CD4-positive, alpha-beta T cell (primary cell): Measurements from ENCODE around the gene ZNF558. TPM values are rescaled to one million over a fixed set of nuclear protein-coding genes. Genes with fewer than 3 reads are reported as not detected.

Source experiments
- ATAC-seq: fragments of 200-7000 bp; cut with Tn5 transposase; one replicate; pipeline ENCODE4 v1.10.0; 2022; ENCODE audit warnings: mild to moderate bottlenecking; ENCODE audit not compliant: poor library complexity
- CTCF ChIA-PET: fragments of 350-600 bp; sonication (Branson Sonifier 250); formaldehyde crosslinking; loops from one replicate; lab custom pipeline; 2021; ENCODE audit warnings: antibody characterized with exemption, inconsistent platforms; lab: Charles Lee
- POLR2A ChIA-PET: fragments of 350-600 bp; sonication (Branson Sonifier 250); formaldehyde crosslinking; loops from one replicate; lab custom pipeline; 2021; ENCODE audit warnings: antibody characterized with exemption, inconsistent platforms; lab: Charles Lee
- DNase-seq, 14 experiments: peaks; one replicate each; pipeline ENCODE4 v3.0.0-alpha.2; 2013 to 2020; ENCODE audit warnings: mixed read lengths in 2 of 14
- H3K27ac ChIP-seq, 2 donors: one replicate each; pipeline versions ENCODE4 v1.5.1 to v1.7.0; 2013; ENCODE audit warnings: low read length in 2 of 2, low read depth in 1 of 2, mild to moderate bottlenecking in 1 of 2
- H3K27me3 ChIP-seq, 2 experiments: 1 replicate in 1 of 2; 2 replicates in 1 of 2; pipeline versions ENCODE4 v1.6.1 to v1.7.0; 2013; ENCODE audit warnings: low read length in 2 of 2, control low read depth in 1 of 2, mild to moderate bottlenecking in 1 of 2, moderate library complexity in 1 of 2; ENCODE audit not compliant: insufficient read depth in 2 of 2, control insufficient read depth in 1 of 2
- H3K36me3 ChIP-seq: one replicate; pipeline ENCODE4 v1.6.1; 2013; ENCODE audit warnings: low read length, control low read depth; ENCODE audit not compliant: insufficient read depth
- H3K4me1 ChIP-seq: one replicate; pipeline ENCODE4 v1.6.1; 2013; ENCODE audit warnings: low read length, control low read depth; ENCODE audit not compliant: insufficient read depth
- H3K4me3 ChIP-seq: one replicate; pipeline ENCODE4 v1.5.1; 2013; ENCODE audit warnings: mild to moderate bottlenecking, low read length, moderate library complexity
- H3K9me3 ChIP-seq, 2 experiments: 1 replicate in 1 of 2; 2 replicates in 1 of 2; pipeline versions ENCODE4 v1.6.1 to v1.7.0; 2013; ENCODE audit warnings: low read length in 2 of 2, mild to moderate bottlenecking in 2 of 2, control low read depth in 1 of 2, moderate library complexity in 1 of 2; ENCODE audit not compliant: control insufficient read depth in 1 of 2, insufficient read depth in 1 of 2
- H3K27ac Mint-ChIP-seq: one replicate; pipeline ENCODE4 v1.8.0; 2020; ENCODE audit warnings: mixed read lengths
- H3K27me3 Mint-ChIP-seq: one replicate; pipeline ENCODE4 v1.8.0; 2021; ENCODE audit warnings: mixed read lengths
- H3K36me3 Mint-ChIP-seq: one replicate; pipeline ENCODE4 v1.8.0; 2021; ENCODE audit warnings: low read depth, mixed read lengths
- H3K4me1 Mint-ChIP-seq: one replicate; pipeline ENCODE4 v1.8.0; 2021; ENCODE audit warnings: low read depth, mixed read lengths
- H3K4me3 Mint-ChIP-seq: one replicate; pipeline ENCODE4 v1.8.0; 2020; ENCODE audit warnings: mild to moderate bottlenecking, mixed read lengths
- H3K9me3 Mint-ChIP-seq: one replicate; pipeline ENCODE4 v1.8.0; 2020; ENCODE audit warnings: mixed read lengths
- CTCF ChIP-seq: fragments of 200-600 bp; IDR thresholded peaks from one replicate; pipeline ENCODE4 v1.8.0; 2022; ENCODE audit warnings: antibody characterized with exemption, mild to moderate bottlenecking
- intact Hi-C, 2 experiments: fragments of 100-400 bp; cut with DNase I in 1 of 2; cut with micrococcal nuclease in 1 of 2; formaldehyde crosslinking; loops; one replicate each; pipeline versions ENCODE4 v1.15.1 to v1.9.0; 2023 to 2025; cut with DNase I, micrococcal nuclease
- total RNA-seq, 174 experiments: library from RNA in 2 of 174; stranded (reverse) in 2 of 174; gene quantifications; one replicate each; pipeline ENCODE4 v1.2.3 and lab custom pipeline; 2021 to 2026

Gene ZNF558
- total RNA-seq, 2 experiments from 2014 or later = 22.2 to 23.3 TPM

DNA sequence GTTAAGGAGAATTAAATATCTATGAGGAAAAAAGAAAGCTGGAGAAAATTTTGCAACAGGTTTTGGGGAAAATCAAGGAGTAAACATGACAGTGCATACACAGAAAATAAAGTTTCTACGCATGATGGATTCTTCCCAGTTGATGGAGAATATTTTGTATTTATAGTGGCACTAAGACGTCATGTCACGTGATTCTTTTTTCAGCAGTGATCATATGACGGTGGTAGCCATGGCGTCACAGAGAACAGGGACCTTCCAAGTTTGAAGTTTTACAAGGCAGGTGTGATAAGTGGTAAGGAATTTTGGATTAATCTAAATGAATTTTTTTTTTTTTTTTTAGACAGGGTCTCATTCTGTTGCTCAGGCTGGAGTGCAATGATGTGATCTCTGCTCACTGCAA lies 8.6 kb upstream of the ZNF558 start:
- TF ChIP-seq CTCF = no peak
- no peaks in the 10 kb centered on the region for H3K4me1 Mint-ChIP-seq
- ATAC-seq = no peak
- ChIA-PET POLR2A (no interaction called here), CTCF (no interaction called here)
- Histone ChIP-seq H3K4me3 (no peak overlapping the region), H3K9me3 (no peaks in the 10 kb centered on the region), H3K4me1 (no peaks in the 10 kb centered on the region), H3K36me3 (no peaks in the 10 kb centered on the region), H3K27me3 (peaks cover 0 to 2% of the 10 kb centered on the region in 2 experiments), H3K27ac (no peak overlapping the region)
- no peaks in the 10 kb centered on the region for H3K9me3 Mint-ChIP-seq
- H3K4me3 Mint-ChIP-seq = no peak overlapping the region
- no peak for DNase-seq
- H3K36me3 Mint-ChIP-seq = no peaks in the 10 kb centered on the region
- H3K27me3 Mint-ChIP-seq = peaks cover 32% of the 10 kb centered on the region
- H3K27ac Mint-ChIP-seq = no peak overlapping the region
- intact Hi-C loops = no loop called here

DNA sequence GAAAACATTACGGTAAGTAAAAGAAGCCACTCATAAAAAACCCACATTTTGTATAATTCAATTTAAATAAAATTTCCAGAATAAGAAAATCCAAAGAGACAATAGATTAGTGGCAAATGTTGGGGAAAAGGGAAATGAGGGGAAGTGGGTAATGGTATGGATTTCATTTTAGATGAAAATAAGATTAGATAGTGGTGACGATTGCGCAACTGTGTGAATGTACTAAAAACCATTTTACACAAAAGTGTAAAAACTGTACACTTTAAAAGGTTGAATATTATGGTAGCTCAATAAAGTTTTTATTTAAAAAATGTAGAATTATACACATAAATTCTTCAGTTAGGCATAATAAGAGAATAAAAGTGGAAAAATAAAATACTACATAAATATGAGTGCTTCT lies 3.8 kb upstream of the ZNF558 start:
- no peak overlapping the region for H3K27ac Mint-ChIP-seq
- no peaks in the 10 kb centered on the region for H3K9me3 Mint-ChIP-seq
- peaks cover 21% of the 10 kb centered on the region for H3K4me1 Mint-ChIP-seq
- DNase-seq = no peak
- Histone ChIP-seq H3K27ac (no peak overlapping the region), H3K36me3 (no peaks in the 10 kb centered on the region), H3K4me3 (no peak overlapping the region), H3K9me3 (peaks cover 0 to 4% of the 10 kb centered on the region in 2 experiments), H3K27me3 (peaks cover 0 to 2% of the 10 kb centered on the region in 2 experiments), H3K4me1 (peaks cover 15% of the 10 kb centered on the region)
- ChIA-PET CTCF (no interaction called here), POLR2A (no interaction called here)
- H3K36me3 Mint-ChIP-seq = peaks cover 13% of the 10 kb centered on the region
- no peak for TF ChIP-seq CTCF
- intact Hi-C loops = loop anchor here in 1 of 2 experiments (10.0 kb wide), 5 partner anchors 309 to 959 kb away; partner anchors contain the start of genes ZNF266, ZNF317 and ZNF562
- H3K4me3 Mint-ChIP-seq = no peak overlapping the region
- peaks cover 15% of the 10 kb centered on the region for H3K27me3 Mint-ChIP-seq
- no peak for ATAC-seq

DNA sequence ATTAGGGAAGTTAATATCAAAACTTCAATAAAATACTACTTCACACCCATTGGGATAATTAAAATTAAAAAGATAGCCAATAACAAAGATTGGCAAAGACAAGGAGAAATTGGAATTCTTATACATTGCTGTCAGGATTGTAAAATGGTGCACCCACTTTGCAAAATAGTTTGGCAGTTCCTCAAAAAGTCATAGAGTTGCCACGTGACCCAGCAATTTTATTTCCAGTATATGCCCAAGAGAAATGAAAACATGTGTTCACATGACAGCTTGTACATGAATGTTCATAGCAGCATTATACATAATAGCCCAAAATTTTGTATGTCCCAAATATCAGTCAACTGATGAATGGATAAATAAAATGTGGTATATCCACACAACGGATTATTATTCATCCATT lies 3.3 kb upstream of the ZNF558 start:
- Mint-ChIP-seq H3K36me3 (peaks cover 13% of the 10 kb centered on the region), H3K27me3 (peaks cover 11% of the 10 kb centered on the region), H3K27ac (no peak overlapping the region), H3K4me1 (peaks cover 21% of the 10 kb centered on the region), H3K4me3 (no peak overlapping the region), H3K9me3 (no peaks in the 10 kb centered on the region)
- no peak for TF ChIP-seq CTCF
- DNase-seq (no peak), ATAC-seq (no peak)
- Histone ChIP-seq H3K27ac (no peak overlapping the region), H3K4me1 (peaks cover 15% of the 10 kb centered on the region), H3K4me3 (no peak overlapping the region), H3K27me3 (peaks cover 0 to 2% of the 10 kb centered on the region in 2 experiments), H3K36me3 (no peaks in the 10 kb centered on the region), H3K9me3 (peaks cover 0 to 4% of the 10 kb centered on the region in 2 experiments)
- intact Hi-C loops = loop anchor here in 1 of 2 experiments (10.0 kb wide), 5 partner anchors 309 to 959 kb away; partner anchors contain the start of genes ZNF266, ZNF317 and ZNF562
- ChIA-PET CTCF (no interaction called here), POLR2A (no interaction called here)
